ENCODE data around the gene ATP5ME.

- TF ChIP-seq, protein P1, sequence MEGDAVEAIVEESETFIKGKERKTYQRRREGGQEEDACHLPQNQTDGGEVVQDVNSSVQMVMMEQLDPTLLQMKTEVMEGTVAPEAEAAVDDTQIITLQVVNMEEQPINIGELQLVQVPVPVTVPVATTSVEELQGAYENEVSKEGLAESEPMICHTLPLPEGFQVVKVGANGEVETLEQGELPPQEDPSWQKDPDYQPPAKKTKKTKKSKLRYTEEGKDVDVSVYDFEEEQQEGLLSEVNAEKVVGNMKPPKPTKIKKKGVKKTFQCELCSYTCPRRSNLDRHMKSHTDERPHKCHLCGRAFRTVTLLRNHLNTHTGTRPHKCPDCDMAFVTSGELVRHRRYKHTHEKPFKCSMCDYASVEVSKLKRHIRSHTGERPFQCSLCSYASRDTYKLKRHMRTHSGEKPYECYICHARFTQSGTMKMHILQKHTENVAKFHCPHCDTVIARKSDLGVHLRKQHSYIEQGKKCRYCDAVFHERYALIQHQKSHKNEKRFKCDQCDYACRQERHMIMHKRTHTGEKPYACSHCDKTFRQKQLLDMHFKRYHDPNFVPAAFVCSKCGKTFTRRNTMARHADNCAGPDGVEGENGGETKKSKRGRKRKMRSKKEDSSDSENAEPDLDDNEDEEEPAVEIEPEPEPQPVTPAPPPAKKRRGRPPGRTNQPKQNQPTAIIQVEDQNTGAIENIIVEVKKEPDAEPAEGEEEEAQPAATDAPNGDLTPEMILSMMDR (conservative IDR thresholded peaks at IDR 0.05; ENCODE audit: low read length): no peak
- TF ChIP-seq EZH2phosphoT487 (IDR thresholded peaks at IDR 0.05; ENCODE audit: borderline replicate concordance, low read depth, low read length): no peak
These were observed 38.0 kb upstream of the ATP5ME start for GRCh38 chr4:712093-712492.
